Naive thymus-derived CD4-positive, alpha-beta T cell (primary cell): ENCODE data around the gene SUPT20H. TPM values are rescaled to one million over a fixed set of nuclear protein-coding genes. Genes with fewer than 3 reads are reported as not detected.
"Not testable (repeated sequence)": the region's sequence is repeated elsewhere in the genome, so short reads cannot be mapped to it uniquely, and the experiment has no call there.

Experiments used
- ATAC-seq: fragments of 150-1000 bp; cut with Tn5 transposase; 2 replicates; pipeline ENCODE4 v1.10.0; 2021; ENCODE audit warnings: mild to moderate bottlenecking, moderate library complexity
- CTCF ChIA-PET: fragments of 350-600 bp; sonication (Branson Sonifier 250); formaldehyde crosslinking; loops from one replicate; lab custom pipeline; 2021; ENCODE audit warnings: antibody characterized with exemption; lab: Charles Lee
- POLR2A ChIA-PET: fragments of 350-600 bp; sonication (Branson Sonifier 250); formaldehyde crosslinking; loops from one replicate; lab custom pipeline; 2021; ENCODE audit warnings: antibody characterized with exemption, inconsistent platforms; lab: Charles Lee
- DNase-seq, 9 donors: peaks; one replicate each; pipeline versions ENCODE4 v3.0.0 to v3.0.0-alpha.2; 2020 to 2022; ENCODE audit warnings: mixed read lengths in 1 of 9
- H3K27ac ChIP-seq: one replicate; pipeline ENCODE4 v1.7.0; 2013; ENCODE audit warnings: mild to moderate bottlenecking, low read depth, low read length, moderate library complexity
- H3K27me3 ChIP-seq, 2 donors: one replicate each; pipeline ENCODE4 v1.7.0; 2013; ENCODE audit warnings: low read length in 2 of 2, mild to moderate bottlenecking in 2 of 2, moderate library complexity in 2 of 2; ENCODE audit not compliant: control insufficient read depth in 2 of 2, insufficient read depth in 2 of 2
- H3K36me3 ChIP-seq, 3 experiments: 1 replicate in 2 of 3; 2 replicates in 1 of 3; pipeline ENCODE4 v1.7.0; 2013; ENCODE audit warnings: low read length in 3 of 3, mild to moderate bottlenecking in 3 of 3, moderate library complexity in 1 of 3; ENCODE audit not compliant: insufficient read depth in 3 of 3, control insufficient read depth in 2 of 3
- H3K4me1 ChIP-seq, 2 donors: one replicate each; pipeline ENCODE4 v1.7.0; 2013; ENCODE audit warnings: low read length in 2 of 2, mild to moderate bottlenecking in 2 of 2, moderate library complexity in 1 of 2; ENCODE audit not compliant: control insufficient read depth in 2 of 2, insufficient read depth in 2 of 2
- H3K4me3 ChIP-seq: 2 replicates; pipeline ENCODE4 v1.7.0; 2013; ENCODE audit warnings: mild to moderate bottlenecking, low read length
- H3K9me3 ChIP-seq, 3 experiments: 1 replicate in 2 of 3; 2 replicates in 1 of 3; pipeline ENCODE4 v1.7.0; 2013; ENCODE audit warnings: low read length in 3 of 3; ENCODE audit not compliant: control insufficient read depth in 2 of 3
- H3K27ac Mint-ChIP-seq, 9 donors: one replicate each; pipeline ENCODE4 v1.8.0; 2020 to 2022; ENCODE audit warnings: mixed read lengths in 9 of 9, mild to moderate bottlenecking in 8 of 9, moderate library complexity in 5 of 9, inconsistent platforms in 2 of 9
- H3K27me3 Mint-ChIP-seq, 5 donors: one replicate each; pipeline ENCODE4 v1.8.0; 2021 to 2022; ENCODE audit warnings: mixed read lengths in 5 of 5, mild to moderate bottlenecking in 1 of 5
- H3K36me3 Mint-ChIP-seq, 5 donors: one replicate each; pipeline ENCODE4 v1.8.0; 2020 to 2022; ENCODE audit warnings: mixed read lengths in 5 of 5, mild to moderate bottlenecking in 3 of 5, inconsistent platforms in 1 of 5
- H3K4me1 Mint-ChIP-seq, 7 donors: one replicate each; pipeline ENCODE4 v1.8.0; 2020 to 2022; ENCODE audit warnings: mixed read lengths in 7 of 7, mild to moderate bottlenecking in 3 of 7, inconsistent platforms in 1 of 7
- H3K4me3 Mint-ChIP-seq, 10 donors: one replicate each; pipeline ENCODE4 v1.8.0; 2020 to 2022; ENCODE audit warnings: mild to moderate bottlenecking in 10 of 10, mixed read lengths in 10 of 10, moderate library complexity in 6 of 10, inconsistent platforms in 2 of 10
- H3K9me3 Mint-ChIP-seq, 11 donors: one replicate each; pipeline ENCODE4 v1.8.0; 2020 to 2022; ENCODE audit warnings: mixed read lengths in 11 of 11, mild to moderate bottlenecking in 4 of 11, inconsistent platforms in 1 of 11, moderate library complexity in 1 of 11
- intact Hi-C, 2 donors: fragments of 100-400 bp; cut with micrococcal nuclease; formaldehyde crosslinking; loops; one replicate each; pipeline ENCODE4 v1.15.1; 2023
- polyA plus RNA-seq, 2 donors: library from polyadenylated mRNA; unstranded; fragments of 300-500 nt; fragmentation: Illumina TruSeq; gene quantifications; one replicate each; pipeline ENCODE4 v1.2.3, GENCODE V29; 2021
- total RNA-seq, 6 experiments: library from RNA in 5 of 6; stranded (reverse) in 5 of 6; gene quantifications; 1 replicate in 5 of 6; 2 replicates in 1 of 6; pipeline ENCODE4 v1.2.3 and lab custom pipeline; 2021 to 2026

SUPT20H gene
- total and polyA plus RNA-seq, 7 experiments from 2014 or later, result 63.0 to 106 (median 75.8) TPM

DNA sequence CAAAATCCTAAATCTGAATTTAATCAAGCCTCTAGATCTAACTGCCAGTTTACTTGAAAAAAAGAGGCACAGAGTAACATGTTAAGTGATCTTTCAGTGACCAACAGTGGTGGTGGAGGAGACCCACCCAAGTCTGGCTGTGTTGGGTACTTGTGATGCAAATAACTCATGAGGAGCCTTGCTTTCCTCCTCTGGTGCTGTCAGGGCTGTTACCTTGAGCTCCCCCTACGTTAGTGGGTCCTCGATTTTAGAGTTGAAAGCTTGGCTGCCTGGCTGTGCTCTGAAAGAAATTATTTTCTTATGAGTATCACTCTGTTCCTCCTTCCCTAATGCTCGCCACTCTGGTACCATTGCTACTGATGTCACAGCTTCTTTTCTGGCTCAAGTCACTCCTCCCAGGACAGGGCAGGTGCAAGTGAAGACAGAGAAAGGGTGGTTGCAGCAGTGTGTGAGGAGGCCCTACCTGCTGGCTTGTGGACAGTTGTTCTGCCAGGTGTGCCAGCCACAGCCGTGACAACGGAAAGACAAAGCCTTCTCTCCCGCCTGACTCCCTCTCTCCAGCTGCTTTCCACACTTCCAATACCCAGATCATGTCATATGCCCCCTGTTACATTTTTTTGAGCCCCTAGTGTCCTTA lies 6.5 kb upstream of the SUPT20H start:
- no peak for DNase-seq
- ChIA-PET CTCF (no interaction called here), POLR2A (no interaction called here)
- Histone ChIP-seq H3K4me3 (no peak overlapping the region), H3K4me1 (no peaks in the 10 kb centered on the region), H3K36me3 (no peaks in the 10 kb centered on the region), H3K27ac (no peak overlapping the region), H3K27me3 (no peaks in the 10 kb centered on the region), H3K9me3 (no peaks in the 10 kb centered on the region)
- intact Hi-C loops, result loop anchor here in 1 of 2 donors (10.0 kb wide), 1 partner anchor 721 kb away; the partner anchor contains the start of gene SPART
- Mint-ChIP-seq H3K4me3 (no peak overlapping the region), H3K27ac (no peak overlapping the region), H3K4me1 (peaks cover 0 to 4% (median 0%) of the 10 kb centered on the region in 7 donors), H3K27me3 (peaks cover 0 to 23% (median 5%) of the 10 kb centered on the region in 5 donors), H3K36me3 (no peaks in the 10 kb centered on the region), H3K9me3 (no peaks in the 10 kb centered on the region)
- no peak for ATAC-seq

DNA sequence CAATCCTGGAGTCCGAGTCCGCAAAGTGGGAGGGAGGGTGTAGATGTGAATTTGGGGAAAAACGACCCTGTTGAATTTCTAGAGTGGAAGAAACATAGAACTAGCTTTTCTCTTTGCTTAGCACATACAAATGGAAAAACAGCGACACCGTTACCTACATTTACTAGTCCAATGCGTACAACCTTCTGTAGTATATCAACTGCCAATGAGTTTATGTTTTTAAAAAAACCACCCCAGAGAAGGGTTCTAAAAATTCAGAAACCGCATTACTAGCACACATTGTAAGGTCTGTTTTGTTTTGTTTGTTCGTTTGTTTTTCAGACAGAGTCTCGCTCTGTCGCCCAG lies 332 bp upstream of the SUPT20H start:
- H3K27me3 ChIP-seq, result no peaks in the 10 kb centered on the region
- Mint-ChIP-seq H3K9me3 (peaks cover 0 to 2% (median 0%) of the 10 kb centered on the region in 11 donors), H3K4me1 (peaks cover 13 to 53% (median 44%) of the 10 kb centered on the region in 7 donors), H3K27ac (peak overlapping the region; percentile 93 to 99 (median 98)), H3K4me3 (peak overlapping the region; percentile 87 to 99 (median 94)), H3K36me3 (peaks cover 4 to 21% (median 6%) of the 10 kb centered on the region in 5 donors), H3K27me3 (peaks cover 0 to 16% (median 0%) of the 10 kb centered on the region in 5 donors)
- no peaks in the 10 kb centered on the region for H3K36me3 ChIP-seq
- H3K4me1 ChIP-seq, result peaks cover 13 to 15% of the 10 kb centered on the region in 2 donors
- intact Hi-C loops, result loop anchor here (1.0 to 10.0 kb wide), 8 partner anchors 17 to 1978 kb away; partner anchors contain the start of genes ALG5 (in 2 of the 2), NHLRC3 (in 2 of the 2), PROSER1 (in 2 of the 2) and RFXAP (in 2 of the 2)
- H3K27ac ChIP-seq, result peak overlapping the region; percentile 93
- ChIA-PET CTCF (no interaction called here), POLR2A (interaction anchor here (0.6 to 5.6 kb wide), 4 partner anchors 19 to 1979 kb away, joined by 3 to 72 read pairs (median 5); partner anchors contain the start of genes ALG5, EXOSC8, NHLRC3 and PROSER1)
- DNase-seq (no peak), ATAC-seq (peak; percentile 31)
- peak overlapping the region; percentile 77 for H3K4me3 ChIP-seq
- no peaks in the 10 kb centered on the region for H3K9me3 ChIP-seq

DNA sequence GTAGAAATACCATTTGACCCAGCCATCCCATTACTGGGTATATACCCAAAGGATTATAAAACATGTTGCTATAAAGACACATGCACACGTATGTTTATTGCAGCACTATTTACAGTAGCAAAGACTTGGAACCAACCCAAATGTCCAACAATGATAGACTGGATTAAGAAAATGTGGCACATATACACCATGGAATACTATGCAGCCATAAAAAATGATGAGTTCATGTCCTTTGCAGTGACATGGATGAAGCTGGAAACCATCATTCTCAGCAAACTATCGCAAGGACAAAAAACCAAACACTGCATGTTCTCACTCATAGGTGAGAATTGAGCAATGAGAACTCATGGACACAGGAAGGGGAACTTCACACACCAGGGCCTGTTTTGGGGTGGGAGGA lies 3.3 kb downstream of the SUPT20H start:
- H3K4me1 ChIP-seq, result peaks cover 15 to 18% of the 10 kb centered on the region in 2 donors
- H3K4me3 ChIP-seq, H3K36me3 ChIP-seq, ATAC-seq, H3K27me3 ChIP-seq, H3K9me3 Mint-ChIP-seq, CTCF ChIA-PET, DNase-seq, H3K27me3 Mint-ChIP-seq, H3K27ac ChIP-seq, H3K9me3 ChIP-seq, H3K27ac Mint-ChIP-seq: not testable (repeated sequence)
- intact Hi-C loops, result loop anchor here in 1 of 2 donors (5.0 kb wide), 1 partner anchor 639 kb away; no protein-coding TSS in a partner anchor
- peaks cover 29 to 88% (median 75%) of the 10 kb centered on the region in 7 donors for H3K4me1 Mint-ChIP-seq
- H3K4me3 Mint-ChIP-seq, result peak overlapping the region in 7 of 10 donors; percentile 6 to 61 (median 33)
- H3K36me3 Mint-ChIP-seq, result peaks cover 4 to 41% (median 30%) of the 10 kb centered on the region in 5 donors
- POLR2A ChIA-PET, result interaction anchor here (5.6 kb wide), 1 partner anchor 56 kb away, joined by 72 read pairs; the partner anchor contains the start of genes ALG5 and EXOSC8

DNA sequence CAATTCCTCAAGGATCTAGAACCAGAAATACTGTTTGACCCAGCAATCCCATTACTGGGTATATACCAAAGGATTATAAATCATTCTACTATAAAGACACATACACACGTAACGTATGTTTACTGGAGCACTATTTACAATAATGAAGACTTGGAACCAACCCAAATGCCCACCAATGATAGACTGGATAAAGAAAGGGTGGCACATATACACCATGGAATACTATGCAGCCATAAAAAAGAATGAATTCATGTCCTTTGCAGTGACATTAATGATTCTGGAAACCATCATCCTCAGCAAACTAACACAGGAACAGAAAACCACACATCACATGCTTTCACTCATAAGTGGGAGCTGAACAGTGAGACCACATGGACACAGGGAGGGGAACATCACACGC lies 6.4 kb downstream of the SUPT20H start:
- H3K9me3 ChIP-seq, POLR2A ChIA-PET, H3K27me3 ChIP-seq, H3K4me3 ChIP-seq, H3K27me3 Mint-ChIP-seq, ATAC-seq, DNase-seq, H3K27ac ChIP-seq, intact Hi-C loops, CTCF ChIA-PET, H3K9me3 Mint-ChIP-seq, H3K36me3 ChIP-seq: not testable (repeated sequence)
- Mint-ChIP-seq H3K36me3 (peaks cover 0 to 40% (median 35%) of the 10 kb centered on the region in 5 donors), H3K4me3 (peak overlapping the region in 5 of 10 donors; percentile 37 to 63 (median 53)), H3K4me1 (peaks cover 24 to 77% (median 58%) of the 10 kb centered on the region in 7 donors), H3K27ac (peak overlapping the region in 1 of 9 donors; percentile 46)
- peaks cover 7 to 12% of the 10 kb centered on the region in 2 donors for H3K4me1 ChIP-seq

DNA sequence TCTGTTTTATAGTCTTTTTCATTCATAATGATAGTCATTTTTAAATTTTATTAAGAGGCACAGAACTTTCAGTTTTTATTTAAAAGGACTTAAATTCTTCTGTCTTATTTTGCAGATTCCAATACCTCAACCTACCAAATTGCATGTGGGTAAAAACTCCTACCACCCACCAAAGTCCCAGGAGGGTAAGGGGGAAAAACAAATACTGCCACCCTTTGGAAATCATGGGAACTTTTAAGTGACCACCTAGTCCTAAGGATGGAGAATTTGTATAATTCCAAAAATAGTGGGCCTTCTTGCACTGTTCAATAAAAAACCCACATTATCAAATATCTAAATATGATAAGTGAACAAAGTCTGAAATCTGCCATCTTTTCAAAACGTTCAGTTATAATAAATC lies 9.7 kb downstream of the SUPT20H start:
- no peaks in the 10 kb centered on the region for H3K27me3 ChIP-seq
- intact Hi-C loops, result loop anchor here in 1 of 2 donors (5.0 kb wide), 1 partner anchor 38 kb away; no protein-coding TSS in a partner anchor
- Mint-ChIP-seq H3K27me3 (no peaks in the 10 kb centered on the region), H3K9me3 (peaks cover 0 to 4% (median 0%) of the 10 kb centered on the region in 11 donors), H3K4me3 (no peak overlapping the region), H3K27ac (no peak overlapping the region), H3K4me1 (peaks cover 19 to 55% (median 45%) of the 10 kb centered on the region in 7 donors), H3K36me3 (peaks cover 0 to 36% (median 32%) of the 10 kb centered on the region in 5 donors)
- peaks cover 0 to 22% (median 5%) of the 10 kb centered on the region in 3 experiments for H3K36me3 ChIP-seq
- DNase-seq (no peak), ATAC-seq (no peak)
- H3K27ac ChIP-seq, result no peak overlapping the region
- H3K4me3 ChIP-seq, result no peak overlapping the region
- ChIA-PET CTCF (no interaction called here), POLR2A (no interaction called here)
- no peaks in the 10 kb centered on the region for H3K9me3 ChIP-seq
- peaks cover 0 to 4% of the 10 kb centered on the region in 2 donors for H3K4me1 ChIP-seq

DNA sequence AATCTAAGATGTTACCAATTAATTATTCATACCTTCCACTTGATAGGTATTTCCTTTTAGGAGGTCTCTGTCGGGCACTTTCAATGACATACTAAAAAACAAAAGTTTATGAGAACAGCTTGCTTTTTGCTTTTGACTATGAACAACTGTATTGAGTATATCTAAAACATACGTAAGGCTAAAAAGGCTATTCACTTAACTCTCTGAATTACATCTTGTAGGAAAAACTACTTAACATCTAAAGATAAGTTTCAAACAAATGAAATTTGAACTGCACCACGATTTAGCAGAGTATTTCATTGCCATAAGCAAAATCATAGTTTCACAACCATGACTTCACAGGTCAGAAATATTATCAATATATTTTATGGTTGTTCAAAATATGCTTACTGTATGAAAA lies 11.6 kb downstream of the SUPT20H start:
- Histone ChIP-seq H3K4me1 (peaks cover 0 to 4% of the 10 kb centered on the region in 2 donors), H3K27me3 (no peaks in the 10 kb centered on the region), H3K36me3 (peaks cover 6 to 36% (median 14%) of the 10 kb centered on the region in 3 experiments), H3K9me3 (no peaks in the 10 kb centered on the region), H3K4me3 (no peak overlapping the region), H3K27ac (no peak overlapping the region)
- ChIA-PET POLR2A (interaction anchor here (0.8 to 2.9 kb wide), 2 partner anchors 37 to 47 kb away, joined by 3 to 9 read pairs; partner anchors contain the start of gene EXOSC8), CTCF (no interaction called here)
- H3K36me3 Mint-ChIP-seq, result peaks cover 3 to 32% (median 25%) of the 10 kb centered on the region in 5 donors
- DNase-seq, result no peak
- no peaks in the 10 kb centered on the region for H3K9me3 Mint-ChIP-seq
- H3K27ac Mint-ChIP-seq, result peak overlapping the region in 1 of 9 donors; percentile 49
- intact Hi-C loops, result loop anchor here in 1 of 2 donors (2.0 to 5.0 kb wide), 2 partner anchors 17 to 36 kb away; no protein-coding TSS in a partner anchor
- H3K27me3 Mint-ChIP-seq, result no peaks in the 10 kb centered on the region
- peaks cover 11 to 36% (median 29%) of the 10 kb centered on the region in 7 donors for H3K4me1 Mint-ChIP-seq
- ATAC-seq, result no peak
- H3K4me3 Mint-ChIP-seq, result no peak overlapping the region
